K562 (cell line): ENCODE measurements around the gene FBXO9. TPM values are rescaled to one million over a fixed set of nuclear protein-coding genes. Genes with fewer than 3 reads are reported as not detected.

Source experiments
- ATAC-seq: fragments of 200-7000 bp; cut with Tn5 transposase; 3 replicates; pipeline ENCODE4 v1.9.1; 2020; ENCODE audit warnings: moderate library complexity
- BruUV-seq: library from RNA; stranded (reverse); fragments of 400-500 nt; replicated peaks from 2 replicates; lab custom pipeline; 2021; lab: Mats Ljungman, UMichigan
- CTCF ChIA-PET: fragments of 300-600 bp; formaldehyde crosslinking; extraction: SDS; loops from one replicate; lab custom pipeline; 2021; ENCODE audit warnings: low intra/inter-chr PET ratio; lab: Yijun Ruan, JAX
- POLR2A ChIA-PET: fragments of 300-600, 350-650 bp; sonication (Branson Sonifier 250); formaldehyde crosslinking; extraction: SDS; loops from one replicate; lab custom pipeline; 2021; ENCODE audit warnings: antibody characterized with exemption, inconsistent platforms; lab: Yijun Ruan, JAX
- DNase-seq, 4 experiments: peaks; one replicate each; pipeline versions ENCODE4 v3.0.0 to v3.0.0-alpha.2; 2011 to 2018; ENCODE audit warnings: low spot score in 3 of 4, mixed read lengths in 3 of 4; ENCODE audit errors: extremely low read depth in 1 of 4
- FAIRE-seq: peaks from 2 replicates; lab custom pipeline; 2011; peaks lifted over from hg19 to GRCh38; lab: Jason Lieb, UNC
- H2AFZ ChIP-seq: 2 replicates; pipeline ENCODE4 v1.6.0; 2011; ENCODE audit warnings: low read depth, low read length, control low read depth, inconsistent platforms
- H3K27ac ChIP-seq: fragments of 200-600 bp; 3 replicates; pipeline ENCODE4 v1.8.0; 2011; ENCODE audit warnings: low read depth, mild to moderate bottlenecking, control low read depth, inconsistent platforms, low read length, moderate library complexity, mixed read lengths; ENCODE audit errors: extremely low read depth
- H3K27me3 ChIP-seq, 2 experiments: fragments of 300-600 bp in 1 of 2; 2 replicates in 1 of 2; 3 replicates in 1 of 2; pipeline versions ENCODE4 v1.6.0 to v1.8.0; 2011; ENCODE audit warnings: inconsistent platforms in 2 of 2, low read length in 2 of 2, mild to moderate bottlenecking in 1 of 2, mixed read lengths in 1 of 2, moderate library complexity in 1 of 2; ENCODE audit not compliant: control insufficient read depth in 2 of 2, insufficient read depth in 2 of 2
- H3K36me3 ChIP-seq: fragments of 300-600 bp; 3 replicates; pipeline ENCODE4 v1.8.0; 2011; ENCODE audit warnings: mild to moderate bottlenecking, low read length, inconsistent platforms; ENCODE audit not compliant: control insufficient read depth, insufficient read depth
- H3K4me1 ChIP-seq, 2 experiments: fragments of 200-600 bp in 1 of 2; replicated peaks in 1 of 2; 2 replicates in 1 of 2; 3 replicates in 1 of 2; pipeline versions ENCODE4 v1.5.1 to v1.8.0; 2011; ENCODE audit warnings: inconsistent platforms in 2 of 2, low read length in 2 of 2, mild to moderate bottlenecking in 1 of 2, mixed read lengths in 1 of 2, moderate library complexity in 1 of 2; ENCODE audit not compliant: control insufficient read depth in 2 of 2, insufficient read depth in 2 of 2
- H3K4me2 ChIP-seq: 2 replicates; pipeline ENCODE4 v1.6.1; 2011; ENCODE audit warnings: low read length, control low read depth, inconsistent platforms, mixed read lengths; ENCODE audit not compliant: insufficient read depth
- H3K4me3 ChIP-seq: fragments of 200-600 bp; sonication (generic), shearing (Covaris generic); 2 replicates; pipeline ENCODE4 v1.5.1; 2016; ENCODE audit warnings: control low read depth, inconsistent platforms
- H3K79me2 ChIP-seq: fragments of 200-600 bp; 3 replicates; pipeline ENCODE4 v1.8.0; 2011; ENCODE audit warnings: low read length, inconsistent platforms; ENCODE audit not compliant: control insufficient read depth, insufficient read depth
- H3K9ac ChIP-seq, 2 experiments: 2 replicates each; pipeline versions ENCODE4 v1.6.0 to v1.6.1; 2011; ENCODE audit warnings: low read depth in 2 of 2, low read length in 2 of 2, control low read depth in 1 of 2, inconsistent platforms in 1 of 2, mild to moderate bottlenecking in 1 of 2, mixed read lengths in 1 of 2; ENCODE audit not compliant: insufficient read depth in 1 of 2
- H3K9me1 ChIP-seq: one replicate; pipeline ENCODE4 v1.6.0; 2011; ENCODE audit warnings: inconsistent platforms, mild to moderate bottlenecking, low read length, moderate library complexity; ENCODE audit not compliant: control insufficient read depth, insufficient read depth
- H3K9me3 ChIP-seq: replicated peaks from 2 replicates; pipeline ENCODE4 v1.5.1; 2011; ENCODE audit warnings: low read depth, low read length, inconsistent platforms; ENCODE audit not compliant: control insufficient read depth, insufficient read depth
- H4K20me1 ChIP-seq: replicated peaks from 2 replicates; pipeline ENCODE4 v1.6.1; 2011; ENCODE audit warnings: low read length, inconsistent platforms, mixed read lengths; ENCODE audit not compliant: control insufficient read depth, insufficient read depth
- KDM2B ChIP-seq: fragments of 250-450 bp; sonication (Bioruptor Pico); IDR thresholded peaks from 2 replicates; pipeline ENCODE4 v1.8.0; 2021; ENCODE audit warnings: mild to moderate bottlenecking, moderate library complexity
- MAFF ChIP-seq: IDR thresholded peaks from 2 replicates; pipeline ENCODE4 v1.6.1; 2012; ENCODE audit warnings: low read length, improper control_type of control experiment
- MXI1 ChIP-seq: IDR thresholded peaks from 2 replicates; pipeline ENCODE4 v1.6.1; 2011; ENCODE audit warnings: low read depth, mild to moderate bottlenecking, improper control_type of control experiment, low read length
- PREB ChIP-seq: sonication (generic); formaldehyde crosslinking; IDR thresholded peaks from 2 replicates; pipeline ENCODE4 v1.8.1; 2023; ENCODE audit warnings: mild to moderate bottlenecking, missing genetic modification reagents
- SMARCA4 ChIP-seq: fragments of 450-650 bp; IDR thresholded peaks from 2 replicates; pipeline ENCODE4 v1.6.1; 2016
- SMC3 ChIP-seq: conservative IDR thresholded peaks from 2 replicates; pipeline ENCODE4 v1.6.1; 2011; ENCODE audit warnings: low read depth, low read length, improper control_type of control experiment; ENCODE audit not compliant: insufficient read depth
- TCF7L2 ChIP-seq: fragments of 150-350 bp; IDR thresholded peaks from 2 replicates; pipeline ENCODE4 v1.6.1; 2016; ENCODE audit warnings: low read depth, mild to moderate bottlenecking, low read length, moderate library complexity
- TRIM24 ChIP-seq, 2 experiments: fragments of 450-650 bp; IDR thresholded peaks; 2 replicates each; pipeline ENCODE4 v1.6.1; 2016
- ZBTB7A ChIP-seq: IDR thresholded peaks from 2 replicates; pipeline ENCODE4 v1.6.1; 2011; ENCODE audit warnings: low read depth, mild to moderate bottlenecking, low read length, moderate library complexity, borderline replicate concordance; ENCODE audit not compliant: control insufficient read depth
- ZNF12 ChIP-seq: sonication (generic); formaldehyde crosslinking; IDR thresholded peaks from 2 replicates; pipeline ENCODE4 v1.4.0; 2020; ENCODE audit warnings: mild to moderate bottlenecking, missing genetic modification reagents
- WGBS: fragments of 100-300 bp; shearing (Covaris generic); methylation state at CpG from one replicate; pipeline ENCODE4 v1.1.6; 2016; ENCODE audit warnings: low coverage, mixed read lengths; ENCODE audit not compliant: insufficient coverage; ENCODE audit errors: missing lambda C conversion rate; 5-methylcytosine and 5-hydroxymethylcytosine counted together
- in situ Hi-C: fragments of 300-500 bp; cut with MboI; formaldehyde crosslinking; loops from 4 replicates; pipeline ENCODE4 v1.15.0; 2018; ENCODE audit warnings: inconsistent platforms, mixed read lengths
- intact Hi-C: fragments of 100-400 bp; cut with micrococcal nuclease; formaldehyde crosslinking; loops from 2 replicates; pipeline ENCODE4 v1.14.2; 2022
- polyA plus RNA-seq, 8 experiments: library from polyadenylated mRNA; depleted of rRNA in 4 of 8; stranded (reverse) in 5 of 8; unstranded in 3 of 8; fragments of >200 nt; fragmentation: Nextera tagmentation in 2 of 8; fragmentation: Illumina TruSeq in 1 of 8; extraction: Ambion mirVana in 2 of 8; extraction: Trizol in 1 of 8; gene quantifications; 2 replicates each; pipeline versions ENCODE4 v1.2.1 to v1.2.3, GENCODE V29; 2011 to 2014; ENCODE audit warnings: inconsistent platforms in 1 of 8, missing spikeins in 1 of 8
- total RNA-seq, 7 experiments: library from RNA; depleted of rRNA in 6 of 7; stranded (reverse); fragments of >200 nt in 6 of 7; fragmentation: Illumina TruSeq in 2 of 7; extraction: Trizol in 2 of 7; gene quantifications; 2 replicates each; pipeline versions ENCODE4 v1.2.1 to v1.2.3, GENCODE V29; 2011 to 2021; ENCODE audit warnings: low replicate concordance in 1 of 7
- TF ChIP-seq, protein P1 (sequence below): fragments of 450-650 bp; IDR thresholded peaks from 2 replicates; pipeline ENCODE4 v1.7.1; 2018; ENCODE audit warnings: mild to moderate bottlenecking, low read depth; ENCODE audit not compliant: partially characterized antibody
- TF ChIP-seq, protein P2 (sequence below): fragments of 250-450 bp; sonication (Bioruptor Pico); IDR thresholded peaks from 2 replicates; pipeline ENCODE4 v1.8.0; 2022; ENCODE audit warnings: moderate library complexity, mild to moderate bottlenecking, inconsistent platforms
- TF ChIP-seq, protein P3 (sequence below), 2 experiments: IDR thresholded peaks in 1 of 2; conservative IDR thresholded peaks in 1 of 2; 2 replicates each; pipeline ENCODE4 v1.6.1; 2016; ENCODE audit warnings: low read depth in 2 of 2, mild to moderate bottlenecking in 1 of 2, missing compliant biosample characterization in 1 of 2, missing genetic modification characterization in 1 of 2, moderate library complexity in 1 of 2

The FBXO9 gene
- total and polyA plus RNA-seq, 9 of the 15 experiments (the other 6 are each of a cell fraction or from before 2014, with no cell fraction given): 10.1 to 85.3 (median 51.4) TPM

- TF ChIP-seq ZBTB7A (no peak), KDM2B (CRISPR knock-in tag) (no peak), MAFF (no peak), MXI1 (no peak), TRIM24 (IDR thresholded peaks at IDR 0.05) (no peak), ZNF12 (CRISPR knock-in tag) (no peak), SMARCA4 (no peak), TCF7L2 (no peak)
- TF ChIP-seq, protein P1, sequence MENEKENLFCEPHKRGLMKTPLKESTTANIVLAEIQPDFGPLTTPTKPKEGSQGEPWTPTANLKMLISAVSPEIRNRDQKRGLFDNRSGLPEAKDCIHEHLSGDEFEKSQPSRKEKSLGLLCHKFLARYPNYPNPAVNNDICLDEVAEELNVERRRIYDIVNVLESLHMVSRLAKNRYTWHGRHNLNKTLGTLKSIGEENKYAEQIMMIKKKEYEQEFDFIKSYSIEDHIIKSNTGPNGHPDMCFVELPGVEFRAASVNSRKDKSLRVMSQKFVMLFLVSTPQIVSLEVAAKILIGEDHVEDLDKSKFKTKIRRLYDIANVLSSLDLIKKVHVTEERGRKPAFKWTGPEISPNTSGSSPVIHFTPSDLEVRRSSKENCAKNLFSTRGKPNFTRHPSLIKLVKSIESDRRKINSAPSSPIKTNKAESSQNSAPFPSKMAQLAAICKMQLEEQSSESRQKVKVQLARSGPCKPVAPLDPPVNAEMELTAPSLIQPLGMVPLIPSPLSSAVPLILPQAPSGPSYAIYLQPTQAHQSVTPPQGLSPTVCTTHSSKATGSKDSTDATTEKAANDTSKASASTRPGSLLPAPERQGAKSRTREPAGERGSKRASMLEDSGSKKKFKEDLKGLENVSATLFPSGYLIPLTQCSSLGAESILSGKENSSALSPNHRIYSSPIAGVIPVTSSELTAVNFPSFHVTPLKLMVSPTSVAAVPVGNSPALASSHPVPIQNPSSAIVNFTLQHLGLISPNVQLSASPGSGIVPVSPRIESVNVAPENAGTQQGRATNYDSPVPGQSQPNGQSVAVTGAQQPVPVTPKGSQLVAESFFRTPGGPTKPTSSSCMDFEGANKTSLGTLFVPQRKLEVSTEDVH: no peak
- TF ChIP-seq, protein P2, sequence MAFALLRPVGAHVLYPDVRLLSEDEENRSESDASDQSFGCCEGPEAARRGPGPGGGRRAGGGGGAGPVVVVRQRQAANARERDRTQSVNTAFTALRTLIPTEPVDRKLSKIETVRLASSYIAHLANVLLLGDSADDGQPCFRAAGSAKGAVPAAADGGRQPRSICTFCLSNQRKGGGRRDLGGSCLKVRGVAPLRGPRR (CRISPR knock-in tag): no peak
- TF ChIP-seq, all 486 proteins: peak for 0
Observed at GRCh38 chr6:53115113-53115512, 49.9 kb downstream of the FBXO9 start (continued).

DNA sequence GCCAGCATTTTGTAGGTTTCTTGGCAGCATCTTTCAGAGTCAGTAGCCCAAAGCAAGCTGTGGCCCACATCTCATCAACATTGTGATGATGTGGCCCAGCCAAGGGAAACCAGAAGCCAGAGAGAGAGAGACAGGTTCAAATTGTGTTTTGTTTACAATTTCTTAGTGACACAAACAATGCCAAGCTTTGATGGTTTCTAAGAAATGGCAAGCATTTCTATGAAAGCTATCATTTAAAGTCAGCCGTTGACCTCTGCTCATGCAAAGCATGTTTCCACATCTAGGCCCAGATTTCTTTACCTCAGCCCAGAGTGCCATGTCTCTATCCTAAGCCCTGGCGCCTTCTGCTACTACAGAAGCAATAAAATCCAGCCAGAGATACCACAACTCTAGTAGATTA lies 50.5 kb downstream of the FBXO9 start:
- POLR2A ChIA-PET: no interaction called here
- CTCF ChIA-PET: no interaction called here
- TF ChIP-seq PREB (no peak), SMC3 (no peak)
- TF ChIP-seq, protein P3, sequence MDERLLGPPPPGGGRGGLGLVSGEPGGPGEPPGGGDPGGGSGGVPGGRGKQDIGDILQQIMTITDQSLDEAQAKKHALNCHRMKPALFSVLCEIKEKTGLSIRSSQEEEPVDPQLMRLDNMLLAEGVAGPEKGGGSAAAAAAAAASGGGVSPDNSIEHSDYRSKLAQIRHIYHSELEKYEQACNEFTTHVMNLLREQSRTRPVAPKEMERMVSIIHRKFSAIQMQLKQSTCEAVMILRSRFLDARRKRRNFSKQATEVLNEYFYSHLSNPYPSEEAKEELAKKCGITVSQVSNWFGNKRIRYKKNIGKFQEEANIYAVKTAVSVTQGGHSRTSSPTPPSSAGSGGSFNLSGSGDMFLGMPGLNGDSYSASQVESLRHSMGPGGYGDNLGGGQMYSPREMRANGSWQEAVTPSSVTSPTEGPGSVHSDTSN (CRISPR knock-in tag; IDR thresholded peaks at IDR 0.05; ENCODE audit: low read depth): no peak
- TF ChIP-seq, protein P3 (tag; conservative IDR thresholded peaks at IDR 0.05; ENCODE audit: low read depth): no peak

More for the DNA sequence above, 50.5 kb downstream of the FBXO9 start:
- intact Hi-C loops (no loop called here), in situ Hi-C loops (no loop called here)
- no peaks in the 10 kb centered on the region for H3K9me3 ChIP-seq
- no peak overlapping the region for H3K4me3 ChIP-seq
- BruUV-seq: no TSS peak
- no peak overlapping the region for H3K4me2 ChIP-seq
- H3K36me3 ChIP-seq: no peaks in the 10 kb centered on the region
- H3K9me1 ChIP-seq: no peaks in the 10 kb centered on the region
- H3K9ac ChIP-seq: no peak overlapping the region
- H3K27ac ChIP-seq: no peak overlapping the region
- peaks cover 2 to 13% of the 10 kb centered on the region in 2 experiments; a peak in 1 of 5 replicates for H3K27me3 ChIP-seq
- no peaks in the 10 kb centered on the region for H3K79me2 ChIP-seq
- FAIRE-seq (no peak), DNase-seq (no peak), ATAC-seq (no peak)
- H3K4me1 ChIP-seq: no peaks in the 10 kb centered on the region
- 0% methylated on average over 2 of the region's 2 CpGs for WGBS
- H2AFZ ChIP-seq: no peak overlapping the region
- no peaks in the 10 kb centered on the region for H4K20me1 ChIP-seq
